Skin of body (tissue), 2 donors: ENCODE data around the gene CCDC92. TPM values are rescaled to one million over a fixed set of nuclear protein-coding genes. Genes with fewer than 3 reads are reported as not detected.
"Not testable (repeated sequence)": the region's sequence is repeated elsewhere in the genome, so short reads cannot be mapped to it uniquely, and the experiment has no call there.

Experiments used
- DNase-seq: peaks from one replicate; lab custom pipeline; 2025; lab: John Stamatoyannopoulos, UW
- total RNA-seq: library from RNA; depleted of rRNA; stranded (reverse); fragments of >200 nt; gene quantifications from one replicate; pipeline ENCODE4 v1.2.3, GENCODE V29; 2014

Gene CCDC92
- total RNA-seq, 1 donor from 2014 or later, result 7.8 TPM

DNA sequence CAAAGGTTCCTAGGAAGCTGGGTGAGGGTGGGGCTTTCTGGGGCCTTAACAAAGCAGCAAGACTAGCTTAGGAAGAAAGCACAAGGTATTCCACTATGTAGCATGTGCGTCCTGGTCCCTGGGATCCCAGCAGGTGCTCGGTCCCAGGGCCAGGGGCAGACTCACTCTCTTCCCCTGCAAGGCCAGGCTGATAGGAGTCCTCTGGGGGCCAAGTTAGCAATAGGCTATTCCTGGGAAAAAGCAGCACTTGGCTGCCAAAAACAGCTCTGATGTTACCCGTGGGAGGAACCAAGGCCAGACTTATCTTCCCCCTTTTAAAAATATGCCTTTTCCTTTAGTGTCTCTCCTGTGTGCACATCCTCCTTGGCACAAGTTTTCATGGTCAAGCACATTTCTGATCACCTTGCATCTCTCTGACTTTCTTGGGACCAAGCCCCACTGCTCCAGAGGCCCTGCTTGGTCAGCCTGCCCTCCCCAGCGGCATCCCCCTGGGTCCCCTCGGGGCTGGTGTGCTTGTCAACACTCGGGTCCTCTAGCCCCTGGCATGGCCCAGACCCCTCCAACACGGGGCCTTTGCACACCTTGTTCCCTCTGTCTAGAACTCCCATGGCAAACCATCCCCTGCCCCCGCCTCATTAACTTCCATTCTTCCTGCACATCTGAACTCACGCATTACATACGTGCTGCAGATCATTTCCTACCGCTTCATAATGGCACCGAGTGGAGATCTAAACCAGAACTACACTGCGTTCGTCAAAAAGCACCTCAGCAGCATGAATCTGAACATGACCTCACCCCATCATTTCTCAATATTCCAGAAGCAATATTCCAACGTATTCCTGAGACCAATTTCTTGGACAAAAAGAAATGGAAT, 21.9 kb downstream of the CCDC92 start:
- no peak for DNase-seq

DNA sequence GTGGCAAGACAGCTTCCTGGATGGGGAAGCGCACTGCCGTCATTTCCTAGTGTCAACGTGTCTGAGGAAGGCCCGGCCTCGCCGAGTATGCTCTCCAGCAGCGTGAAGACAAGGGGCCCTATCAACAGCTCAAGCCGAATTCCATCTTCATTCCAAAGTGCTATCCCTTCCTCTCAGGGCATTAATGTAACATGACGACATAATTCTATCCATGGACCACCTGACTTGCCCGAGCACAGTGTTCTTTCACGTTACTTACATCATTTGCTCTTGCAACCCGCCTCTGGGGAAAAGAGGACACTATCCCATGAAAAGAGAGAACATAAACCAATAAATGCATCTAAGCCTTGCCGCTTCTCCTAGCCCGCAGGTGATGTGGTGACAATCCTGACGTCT, 22.9 kb downstream of the CCDC92 start:
- no peak for DNase-seq

DNA sequence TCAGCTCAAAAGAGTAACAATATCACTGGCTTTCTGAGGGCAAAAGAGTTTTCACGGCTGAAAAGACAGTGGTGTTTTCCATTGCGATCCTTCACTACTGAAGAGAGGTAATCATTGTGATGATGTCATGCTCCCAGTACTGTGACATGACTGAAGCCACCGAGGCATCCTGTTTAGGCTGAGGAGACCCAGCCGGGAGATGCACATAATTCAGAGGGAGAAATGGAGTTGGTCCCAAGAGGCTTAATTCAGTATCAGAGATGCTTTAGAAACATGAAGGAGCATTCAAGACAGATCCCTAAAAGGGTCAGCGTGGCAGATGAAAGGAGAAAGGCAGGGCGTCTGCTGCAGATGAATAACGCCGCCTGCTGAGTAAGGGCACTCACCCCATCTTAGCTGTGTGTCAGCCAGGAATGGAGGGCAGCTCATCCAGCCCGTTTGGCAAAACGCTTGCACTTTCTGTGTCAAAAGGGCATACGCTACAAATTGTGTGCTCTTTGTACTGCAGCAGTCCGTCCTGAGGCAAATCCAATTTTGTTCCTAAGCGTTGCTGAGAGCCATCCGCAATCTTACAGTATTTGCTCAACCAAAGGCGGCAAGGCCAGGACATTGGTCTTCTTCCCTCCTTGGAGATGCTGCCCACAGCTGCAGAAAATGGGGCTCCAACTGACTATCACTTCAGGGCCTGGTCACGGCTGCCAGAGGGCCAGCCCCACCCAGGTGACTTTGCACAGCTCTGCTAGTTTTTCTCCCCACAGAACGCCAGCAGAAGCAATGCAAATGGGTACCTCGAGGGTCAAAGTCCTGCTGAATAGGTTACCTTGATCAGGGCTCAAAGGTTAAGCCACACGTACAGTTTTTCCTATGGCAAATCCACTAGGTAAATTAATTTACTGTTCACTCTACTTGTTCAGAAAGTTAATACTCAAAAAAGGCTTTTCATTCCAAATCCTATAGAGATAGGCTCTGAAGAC, 23.5 kb downstream of the CCDC92 start:
- DNase-seq, result no peak

- no peak for DNase-seq
These were observed 24.2 kb downstream of the CCDC92 start for GRCh38 chr12:123948401-123948795.

DNA sequence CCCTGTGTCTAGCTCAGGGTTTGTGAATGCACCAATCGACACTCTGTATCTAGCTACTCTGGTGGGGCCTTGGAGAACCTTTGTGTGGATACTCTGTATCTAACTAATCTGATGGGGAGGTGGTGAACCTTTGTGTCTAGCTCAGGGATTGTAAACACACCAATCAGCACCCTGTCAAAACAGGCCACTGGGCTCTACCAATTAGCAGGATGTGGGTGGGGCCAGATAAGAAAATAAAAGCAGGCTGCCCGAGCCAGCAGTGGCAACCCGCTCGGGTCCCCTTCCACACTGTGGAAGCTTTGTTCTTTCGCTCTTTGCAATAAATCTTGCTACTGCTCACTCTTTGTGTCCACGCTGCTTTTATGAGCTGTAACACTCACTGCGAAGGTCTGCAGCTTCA, 25.1 kb downstream of the CCDC92 start:
- not testable (repeated sequence) for DNase-seq

- not testable (repeated sequence) for DNase-seq
These were observed 25.8 kb downstream of the CCDC92 start for GRCh38 chr12:123946516-123947505.

DNA sequence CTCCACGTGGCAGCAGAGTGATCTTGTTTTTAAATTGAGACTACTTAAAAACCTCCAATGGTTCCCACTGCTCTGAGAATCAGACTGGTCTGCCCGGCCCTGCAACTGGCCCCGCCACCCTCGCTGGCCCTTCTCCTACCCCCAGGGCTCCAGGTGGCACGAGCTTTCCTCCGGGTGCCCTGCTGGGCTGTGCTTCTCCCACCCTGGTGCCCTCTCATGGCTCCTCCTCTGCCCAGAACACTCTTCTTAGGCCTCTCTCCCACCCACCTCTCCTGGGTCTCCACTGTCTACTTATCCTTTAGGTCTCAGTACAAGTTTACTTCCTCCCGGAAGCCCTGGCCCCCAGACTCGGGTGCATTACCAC, 26.5 kb downstream of the CCDC92 start:
- no peak for DNase-seq

GRCh38 chr12:123945287-123946151, 27.1 kb downstream of the CCDC92 start:
- no peak for DNase-seq

GRCh38 chr12:123944696-123945095, 27.9 kb downstream of the CCDC92 start:
- no peak for DNase-seq

GRCh38 chr12:123943816-123944215, 28.8 kb downstream of the CCDC92 start:
- DNase-seq, result no peak

DNA sequence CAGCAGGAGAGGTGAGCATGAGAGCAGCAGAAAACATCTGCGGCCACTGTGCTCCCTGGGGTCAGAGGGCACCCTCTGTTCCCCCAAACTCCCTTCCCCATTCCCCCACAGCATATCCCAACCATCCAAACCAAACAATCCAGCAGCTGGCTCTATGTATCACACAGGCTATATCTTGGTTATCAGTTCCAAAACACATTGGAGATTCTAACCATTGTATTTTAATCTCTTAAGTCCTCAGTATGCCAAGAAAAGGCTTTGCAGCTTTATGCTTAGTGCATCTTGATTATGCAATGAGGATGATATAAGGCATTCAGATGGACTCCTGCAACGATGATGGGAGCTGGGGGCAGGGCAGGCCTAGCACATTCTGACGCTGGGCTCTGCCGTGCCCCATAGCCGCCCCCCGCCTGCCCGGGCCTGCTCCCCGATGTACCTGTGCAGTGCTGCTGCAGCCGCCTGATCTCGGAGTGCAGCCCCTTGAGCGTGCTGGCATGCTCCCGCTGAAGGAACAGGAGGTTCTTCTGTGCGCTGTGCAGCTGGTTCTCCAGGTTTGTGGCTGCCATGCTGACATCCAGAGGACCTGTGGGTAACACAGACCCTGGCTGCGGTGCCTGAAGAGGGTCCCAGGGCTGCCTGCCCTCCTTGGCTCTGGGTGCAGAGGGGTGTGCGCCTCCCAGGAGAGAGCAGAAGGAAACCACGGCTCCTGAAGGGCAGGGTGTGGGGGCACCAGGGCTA, 29.6 kb downstream of the CCDC92 start:
- no peak for DNase-seq

GRCh38 chr12:123942238-123942653, 30.4 kb downstream of the CCDC92 start:
- DNase-seq, result no peak

- no peak for DNase-seq
These were observed 30.9 kb downstream of the CCDC92 start for GRCh38 chr12:123941624-123942237.

GRCh38 chr12:123941000-123941399, 31.6 kb downstream of the CCDC92 start:
- DNase-seq, result no peak

- DNase-seq, result no peak
These were observed 32.0 kb downstream of the CCDC92 start for GRCh38 chr12:123940627-123940966.

DNA sequence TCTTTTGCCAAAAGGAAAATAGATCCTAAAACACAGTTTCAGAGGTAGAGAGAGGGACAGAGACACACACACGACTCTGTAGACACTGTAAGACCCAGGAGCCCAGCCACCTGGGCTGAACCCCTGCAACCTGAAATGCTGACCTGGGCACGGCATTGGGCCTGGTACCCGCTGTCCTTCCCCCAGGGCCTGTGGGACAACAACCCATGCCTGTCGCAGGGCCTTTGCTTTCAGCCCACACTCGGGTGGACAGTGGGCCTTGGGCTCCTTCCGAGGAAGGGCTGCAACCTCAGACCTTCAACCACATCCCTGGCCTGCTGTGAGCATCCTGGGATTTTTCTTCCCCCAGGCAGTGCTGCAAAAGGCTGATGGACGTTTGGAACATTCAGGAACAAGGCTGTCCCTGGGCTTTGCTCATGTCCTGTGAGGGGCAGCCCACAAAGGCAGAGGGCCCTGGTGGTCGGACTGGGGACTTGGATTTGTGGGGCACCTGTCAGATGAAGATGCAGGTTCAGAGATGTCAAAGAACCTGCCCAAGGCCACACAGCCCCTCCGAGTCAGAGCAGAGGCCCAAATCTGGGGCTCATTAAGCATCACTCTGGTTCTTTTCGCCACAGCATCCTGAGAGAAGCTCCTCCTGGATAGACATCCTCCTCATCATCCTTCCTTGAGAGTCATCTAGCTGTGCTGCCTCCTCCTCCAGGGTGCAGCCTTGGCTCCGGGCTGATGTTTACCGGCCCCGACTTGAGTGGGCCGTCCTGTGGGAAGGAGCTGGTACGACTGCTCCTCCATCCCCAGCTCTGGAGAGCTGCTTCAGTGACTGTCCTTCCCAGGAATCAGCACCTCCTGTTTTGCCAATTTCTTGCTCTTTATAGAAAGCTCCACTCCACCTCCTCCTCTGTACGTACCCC, 32.7 kb downstream of the CCDC92 start:
- no peak for DNase-seq

DNA sequence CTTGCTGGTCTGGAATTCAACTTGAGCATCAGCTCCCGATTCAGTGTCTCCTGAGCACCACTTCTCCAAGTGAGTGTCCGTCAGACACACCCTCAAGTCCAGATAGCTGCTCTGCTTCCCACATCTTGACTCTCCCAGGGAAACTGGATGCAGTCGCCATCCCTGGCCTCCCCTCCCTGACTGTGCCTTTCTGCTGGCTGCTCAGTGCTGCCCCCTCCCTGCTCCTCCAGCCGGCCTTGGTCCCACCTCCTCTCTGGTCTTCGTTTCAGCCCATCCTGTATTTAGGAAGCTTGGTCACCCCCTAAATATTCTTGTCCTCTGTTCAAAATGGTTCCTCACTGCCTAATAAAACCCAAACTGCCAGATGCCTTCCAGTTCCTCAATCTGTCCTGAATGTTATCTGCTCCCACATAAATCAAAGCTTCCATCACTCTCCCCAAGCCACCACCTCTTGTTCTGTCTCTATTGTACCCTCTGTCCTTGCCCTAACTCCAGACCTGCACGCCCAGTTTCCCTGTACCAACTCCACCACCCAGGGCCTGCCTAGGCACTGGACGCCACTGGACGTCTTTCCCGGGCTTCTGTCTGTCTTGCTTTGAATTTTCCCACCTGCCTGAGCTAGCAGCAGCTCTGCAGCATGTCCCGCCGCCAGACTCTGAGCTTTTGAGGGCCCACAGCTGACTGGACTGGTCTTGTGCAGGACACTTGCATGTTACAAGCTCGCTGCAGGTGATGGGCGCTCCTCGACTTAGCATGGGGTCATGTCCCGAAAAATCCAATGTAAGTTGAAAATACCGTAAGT, 33.8 kb downstream of the CCDC92 start:
- DNase-seq, result no peak
